Prostate gland (tissue), 2 donors: ENCODE measurements around the gene LAMA2. TPM values are rescaled to one million over a fixed set of nuclear protein-coding genes. Genes with fewer than 3 reads are reported as not detected.

ENCODE experiments used
- DNase-seq: peaks from one replicate; pipeline ENCODE4 v3.0.0-alpha.2; 2019; ENCODE audit warnings: low spot score
- H3K27ac ChIP-seq, 2 donors: fragments of 200-600 bp; sonication (generic); 2 replicates each; pipeline ENCODE4 v1.5.1; 2017 to 2019
- H3K27me3 ChIP-seq: fragments of 200-600 bp; sonication (generic); replicated peaks from 2 replicates; pipeline ENCODE4 v1.5.1; 2019; ENCODE audit not compliant: insufficient read depth
- H3K36me3 ChIP-seq, 2 donors: fragments of 200-600 bp; sonication (generic); 1 replicate in 1 of 2; 2 replicates in 1 of 2; pipeline versions ENCODE4 v1.5.1 to v1.8.1; 2017 to 2019
- H3K4me1 ChIP-seq: fragments of 200-600 bp; sonication (generic); replicated peaks from 2 replicates; pipeline ENCODE4 v1.5.1; 2019
- H3K4me3 ChIP-seq, 2 donors: fragments of 200-600 bp; sonication (generic); 2 replicates each; pipeline ENCODE4 v1.5.1; 2017 to 2019
- H3K9me3 ChIP-seq: fragments of 200-600 bp; sonication (generic); 2 replicates; pipeline ENCODE4 v1.5.1; 2017
- POLR2A ChIP-seq: fragments of 450-650 bp; IDR thresholded peaks from one replicate; pipeline ENCODE4 v1.6.1; 2016; ENCODE audit warnings: antibody characterized with exemption, mild to moderate bottlenecking
- POLR2AphosphoS5 ChIP-seq: sonication (generic); formaldehyde crosslinking; IDR thresholded peaks from one replicate; pipeline ENCODE4 v1.6.1; 2017; ENCODE audit warnings: antibody characterized with exemption
- WGBS: methylation state at CpG from one replicate; pipeline ENCODE4 v1.1.5; 2018; 5-methylcytosine and 5-hydroxymethylcytosine counted together
- intact Hi-C: fragments of 100-400 bp; cut with DNase I; formaldehyde crosslinking; loops from one replicate; pipeline ENCODE4 v1.14.2; 2022
- total RNA-seq, 2 donors: library from RNA; depleted of rRNA; stranded (reverse); fragments of >200 nt; gene quantifications; one replicate each; pipeline ENCODE4 v1.1.0, GENCODE V29; 2016
- TF ChIP-seq, protein P1 (sequence below), 4 experiments: fragments of 200-600 bp in 2 of 4; fragments of 450-650 bp in 2 of 4; sonication (generic) in 2 of 4; IDR thresholded peaks; 1 replicate in 3 of 4; 2 replicates in 1 of 4; pipeline ENCODE4 v1.5.1; 2016 to 2019; ENCODE audit warnings: antibody characterized with exemption in 4 of 4, mild to moderate bottlenecking in 2 of 4, moderate library complexity in 2 of 4

The LAMA2 gene
- total RNA-seq, 2 donors from 2014 or later: 10.1 to 89.1 TPM

DNA sequence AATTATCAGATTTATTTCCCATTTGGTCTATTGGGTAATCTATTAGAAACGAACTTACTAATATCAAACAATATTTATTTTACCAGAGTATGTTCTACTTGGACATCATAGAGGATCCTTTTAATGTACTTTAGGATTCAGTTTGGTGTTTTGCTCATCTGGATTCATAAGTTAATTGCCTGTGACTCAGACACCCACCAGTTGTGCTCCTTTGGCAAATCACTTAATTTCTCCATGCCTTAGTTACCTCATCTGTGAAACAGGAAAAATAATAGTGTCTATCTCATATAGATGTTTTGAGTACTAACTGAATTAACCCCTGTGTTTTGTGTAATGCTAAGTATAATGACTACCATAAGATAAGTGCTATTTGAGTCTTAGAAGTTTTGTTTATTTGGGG, 292.1 kb downstream of the LAMA2 start:
- Histone ChIP-seq H3K27me3 (no peaks in the 10 kb centered on the region), H3K4me3 (no peak overlapping the region), H3K4me1 (no peaks in the 10 kb centered on the region), H3K9me3 (no peaks in the 10 kb centered on the region), H3K27ac (no peak overlapping the region), H3K36me3 (no peaks in the 10 kb centered on the region)
- DNase-seq: no peak
- TF ChIP-seq POLR2A (no peak), POLR2AphosphoS5 (no peak)
- TF ChIP-seq, protein P1, sequence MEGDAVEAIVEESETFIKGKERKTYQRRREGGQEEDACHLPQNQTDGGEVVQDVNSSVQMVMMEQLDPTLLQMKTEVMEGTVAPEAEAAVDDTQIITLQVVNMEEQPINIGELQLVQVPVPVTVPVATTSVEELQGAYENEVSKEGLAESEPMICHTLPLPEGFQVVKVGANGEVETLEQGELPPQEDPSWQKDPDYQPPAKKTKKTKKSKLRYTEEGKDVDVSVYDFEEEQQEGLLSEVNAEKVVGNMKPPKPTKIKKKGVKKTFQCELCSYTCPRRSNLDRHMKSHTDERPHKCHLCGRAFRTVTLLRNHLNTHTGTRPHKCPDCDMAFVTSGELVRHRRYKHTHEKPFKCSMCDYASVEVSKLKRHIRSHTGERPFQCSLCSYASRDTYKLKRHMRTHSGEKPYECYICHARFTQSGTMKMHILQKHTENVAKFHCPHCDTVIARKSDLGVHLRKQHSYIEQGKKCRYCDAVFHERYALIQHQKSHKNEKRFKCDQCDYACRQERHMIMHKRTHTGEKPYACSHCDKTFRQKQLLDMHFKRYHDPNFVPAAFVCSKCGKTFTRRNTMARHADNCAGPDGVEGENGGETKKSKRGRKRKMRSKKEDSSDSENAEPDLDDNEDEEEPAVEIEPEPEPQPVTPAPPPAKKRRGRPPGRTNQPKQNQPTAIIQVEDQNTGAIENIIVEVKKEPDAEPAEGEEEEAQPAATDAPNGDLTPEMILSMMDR (IDR thresholded peaks at IDR 0.05): no peak
- intact Hi-C loops: no loop called here
- WGBS: 56% methylated on average over 1 of the region's 1 CpG

DNA sequence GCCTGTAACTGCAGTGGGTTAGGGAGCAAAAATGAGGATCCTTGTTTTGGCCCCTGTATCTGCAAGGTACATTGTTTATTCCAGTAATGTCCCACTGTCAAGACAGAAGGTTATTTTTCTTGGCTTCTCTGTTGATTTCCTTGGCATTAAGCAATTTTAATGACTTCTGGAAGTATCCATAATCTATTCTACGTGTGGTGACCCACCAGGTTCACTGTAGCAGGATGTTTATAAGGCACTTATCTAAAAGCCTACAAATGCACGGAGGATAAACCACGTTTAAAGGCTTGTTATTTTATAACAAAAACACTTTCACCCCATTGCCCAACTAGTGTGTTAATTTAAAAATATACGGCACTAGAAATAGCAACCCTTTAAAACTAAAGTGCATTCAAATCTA, 294.9 kb downstream of the LAMA2 start:
- no peaks in the 10 kb centered on the region for H3K9me3 ChIP-seq
- DNase-seq: no peak
- intact Hi-C loops: no loop called here
- H3K36me3 ChIP-seq: no peaks in the 10 kb centered on the region
- no peak for TF ChIP-seq POLR2AphosphoS5
- TF ChIP-seq POLR2A: no peak
- TF ChIP-seq, protein P1 (IDR thresholded peaks at IDR 0.05): no peak
- 50% methylated on average over 4 of the region's 4 CpGs for WGBS
- no peak overlapping the region for H3K27ac ChIP-seq
- no peaks in the 10 kb centered on the region for H3K4me1 ChIP-seq
- no peak overlapping the region for H3K4me3 ChIP-seq
- H3K27me3 ChIP-seq: no peaks in the 10 kb centered on the region

DNA sequence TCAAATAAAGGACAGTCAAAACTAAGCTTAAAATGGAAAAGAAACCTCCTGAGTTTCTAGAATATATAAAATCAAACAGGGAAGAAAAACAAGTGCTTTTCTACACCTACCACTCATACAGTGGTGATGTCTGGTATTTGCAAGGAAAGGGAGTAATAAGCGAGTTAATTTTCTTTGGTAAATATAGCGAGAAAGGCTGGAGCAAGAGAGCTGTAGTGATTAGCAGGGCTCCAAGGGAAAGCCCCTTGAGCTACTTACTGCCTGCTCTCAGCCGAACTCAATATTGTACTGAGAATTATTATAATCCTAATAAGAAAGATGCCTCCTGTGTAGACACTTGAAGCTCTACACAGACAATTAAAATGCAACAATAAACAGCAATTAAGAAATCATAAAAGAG, 296.3 kb downstream of the LAMA2 start:
- no peaks in the 10 kb centered on the region for H3K9me3 ChIP-seq
- H3K27me3 ChIP-seq: no peaks in the 10 kb centered on the region
- DNase-seq: no peak
- H3K4me3 ChIP-seq: no peak overlapping the region
- H3K4me1 ChIP-seq: no peaks in the 10 kb centered on the region
- 86% methylated on average over 3 of the region's 3 CpGs for WGBS
- H3K36me3 ChIP-seq: no peaks in the 10 kb centered on the region
- no peak overlapping the region for H3K27ac ChIP-seq
- TF ChIP-seq, protein P1 (IDR thresholded peaks at IDR 0.05): no peak
- TF ChIP-seq POLR2AphosphoS5 (no peak), POLR2A (no peak)
- intact Hi-C loops: no loop called here

DNA sequence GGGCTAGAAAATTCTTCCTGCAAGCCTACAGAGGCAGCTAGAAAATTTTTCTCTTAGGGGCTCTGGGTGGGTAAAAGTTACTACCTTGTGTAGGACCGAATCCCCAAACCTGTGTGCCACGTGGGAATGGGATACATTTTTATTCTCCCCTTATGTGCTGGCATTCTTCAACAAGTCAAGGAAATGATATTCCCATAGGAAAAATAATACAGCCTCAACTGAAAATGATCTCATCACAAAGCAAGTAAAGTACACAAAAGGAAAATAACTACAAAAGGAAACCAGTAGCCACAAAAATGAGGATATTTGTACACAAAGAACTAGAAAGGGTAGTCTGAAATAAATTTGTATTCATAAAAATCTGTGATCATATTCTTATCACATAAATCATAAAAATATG, 298.1 kb downstream of the LAMA2 start:
- 75% methylated on average over 2 of the region's 2 CpGs for WGBS
- intact Hi-C loops: no loop called here

DNA sequence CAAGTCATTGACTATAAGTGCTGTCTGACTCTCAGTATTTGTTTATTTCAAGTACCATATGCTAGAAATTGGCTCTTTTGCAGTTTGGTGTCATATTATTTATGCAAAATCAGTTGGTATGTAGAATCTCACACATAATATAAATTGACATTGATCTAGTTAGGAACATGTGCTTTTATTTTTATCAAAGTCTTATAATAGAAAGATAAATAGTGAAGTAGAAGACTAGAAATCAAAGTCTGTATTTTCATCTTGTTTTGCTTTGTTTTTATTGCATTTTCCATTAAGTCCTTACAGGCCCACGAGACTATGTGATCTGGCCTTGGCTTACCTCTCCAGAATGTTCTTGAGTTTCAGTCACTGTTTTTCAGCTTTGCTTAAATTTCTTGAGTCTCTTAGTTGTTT, 300.3 kb downstream of the LAMA2 start:
- TF ChIP-seq POLR2AphosphoS5: no peak
- no peak for TF ChIP-seq POLR2A
- TF ChIP-seq, protein P1 (IDR thresholded peaks at IDR 0.05): no peak
- Histone ChIP-seq H3K4me1 (no peaks in the 10 kb centered on the region), H3K36me3 (no peaks in the 10 kb centered on the region), H3K9me3 (no peaks in the 10 kb centered on the region), H3K27ac (no peak overlapping the region), H3K4me3 (no peak overlapping the region), H3K27me3 (no peaks in the 10 kb centered on the region)
- WGBS: 62% methylated on average over 1 of the region's 1 CpG
- no peak for DNase-seq
- intact Hi-C loops: no loop called here

More for the DNA sequence above, 298.1 kb downstream of the LAMA2 start:
- H3K36me3 ChIP-seq: no peaks in the 10 kb centered on the region
- no peak overlapping the region for H3K4me3 ChIP-seq
- no peaks in the 10 kb centered on the region for H3K27me3 ChIP-seq
- no peak overlapping the region for H3K27ac ChIP-seq
- TF ChIP-seq POLR2AphosphoS5: no peak
- TF ChIP-seq, protein P1 (IDR thresholded peaks at IDR 0.05): no peak
- no peak for TF ChIP-seq POLR2A
- no peaks in the 10 kb centered on the region for H3K9me3 ChIP-seq
- no peaks in the 10 kb centered on the region for H3K4me1 ChIP-seq
- no peak for DNase-seq
